Stomach (tissue), 9 donors: ENCODE measurements around the gene STK24. TPM values are rescaled to one million over a fixed set of nuclear protein-coding genes. Genes with fewer than 3 reads are reported as not detected.

Experiments
- DNase-seq, 2 donors: peaks; one replicate each; pipeline versions ENCODE4 v3.0.0 to v3.0.0-alpha.2; 2013 to 2019
- H3K27ac ChIP-seq, 5 donors: fragments of 200-600 bp in 4 of 5; sonication (generic) in 4 of 5; one replicate each; pipeline ENCODE4 v1.5.1; 2013 to 2019; ENCODE audit warnings: mild to moderate bottlenecking in 1 of 5, moderate library complexity in 1 of 5
- H3K27me3 ChIP-seq, 3 donors: fragments of 200-600 bp; sonication (generic); one replicate each; pipeline ENCODE4 v1.5.1; 2017 to 2019; ENCODE audit warnings: mixed run types in 1 of 3
- H3K36me3 ChIP-seq, 4 donors: fragments of 200-600 bp; sonication (generic); 1 replicate in 3 of 4; 2 replicates in 1 of 4; pipeline ENCODE4 v1.5.1; 2016 to 2019
- H3K4me1 ChIP-seq, 4 donors: fragments of 200-600 bp; sonication (generic); one replicate each; pipeline ENCODE4 v1.5.1; 2016 to 2019
- H3K4me3 ChIP-seq, 4 donors: fragments of 200-600 bp; sonication (generic) in 3 of 4; one replicate each; pipeline ENCODE4 v1.5.1; 2016 to 2019; ENCODE audit warnings: mild to moderate bottlenecking in 1 of 4
- H3K9me3 ChIP-seq, 4 donors: fragments of 200-600 bp; sonication (generic); one replicate each; pipeline ENCODE4 v1.5.1; 2016 to 2019
- EP300 ChIP-seq: sonication (generic); formaldehyde crosslinking; IDR thresholded peaks from one replicate; pipeline ENCODE4 v1.6.1; 2017; ENCODE audit warnings: antibody characterized with exemption
- POLR2A ChIP-seq, 4 donors: fragments of 450-650 bp; IDR thresholded peaks; one replicate each; pipeline ENCODE4 v1.6.1; 2016; ENCODE audit warnings: antibody characterized with exemption in 4 of 4, control low read depth in 2 of 4, mild to moderate bottlenecking in 1 of 4, moderate library complexity in 1 of 4
- POLR2AphosphoS5 ChIP-seq, 3 donors: sonication (generic); formaldehyde crosslinking; IDR thresholded peaks; one replicate each; pipeline ENCODE4 v1.6.1; 2016; ENCODE audit warnings: antibody characterized with exemption in 3 of 3
- WGBS, 5 donors: extraction: QIAGEN DNeasy Blood & Tissue Kit in 3 of 5; methylation state at CpG; one replicate each; pipeline versions ENCODE4 v1.1.5 to v1.1.7; 2013 to 2018; 5-methylcytosine and 5-hydroxymethylcytosine counted together
- intact Hi-C: fragments of 100-400 bp; cut with DNase I; formaldehyde crosslinking; loops from one replicate; pipeline ENCODE4 v1.15.1; 2023; ENCODE audit warnings: low total_unique reads
- polyA plus RNA-seq, 3 donors: library from polyadenylated mRNA; stranded (reverse); fragments of 200-250 nt; gene quantifications; one replicate each; pipeline ENCODE4 v1.2.3, GENCODE V29; 2013
- total RNA-seq, 5 donors: library from RNA; depleted of rRNA; stranded (reverse); fragments of >200 nt; gene quantifications; one replicate each; pipeline versions ENCODE4 v1.1.0 to v1.2.3, GENCODE V29; 2014 to 2016
- TF ChIP-seq, protein P1 (sequence below), 7 experiments: fragments of 450-650 bp in 4 of 7; fragments of 200-600 bp in 3 of 7; sonication (generic) in 3 of 7; IDR thresholded peaks; one replicate each; pipeline ENCODE4 v1.5.1; 2016 to 2019; ENCODE audit warnings: antibody characterized with exemption in 7 of 7, control low read depth in 2 of 7, mild to moderate bottlenecking in 1 of 7
- donor health status: healthy with polysubstance abuse.
- donor health status: Bipolar disorder and iron deficiency.
- donor health status: healthy.

STK24 gene
- total and polyA plus RNA-seq, 8 donors, result 33.0 to 139 (median 59.5) TPM

DNA sequence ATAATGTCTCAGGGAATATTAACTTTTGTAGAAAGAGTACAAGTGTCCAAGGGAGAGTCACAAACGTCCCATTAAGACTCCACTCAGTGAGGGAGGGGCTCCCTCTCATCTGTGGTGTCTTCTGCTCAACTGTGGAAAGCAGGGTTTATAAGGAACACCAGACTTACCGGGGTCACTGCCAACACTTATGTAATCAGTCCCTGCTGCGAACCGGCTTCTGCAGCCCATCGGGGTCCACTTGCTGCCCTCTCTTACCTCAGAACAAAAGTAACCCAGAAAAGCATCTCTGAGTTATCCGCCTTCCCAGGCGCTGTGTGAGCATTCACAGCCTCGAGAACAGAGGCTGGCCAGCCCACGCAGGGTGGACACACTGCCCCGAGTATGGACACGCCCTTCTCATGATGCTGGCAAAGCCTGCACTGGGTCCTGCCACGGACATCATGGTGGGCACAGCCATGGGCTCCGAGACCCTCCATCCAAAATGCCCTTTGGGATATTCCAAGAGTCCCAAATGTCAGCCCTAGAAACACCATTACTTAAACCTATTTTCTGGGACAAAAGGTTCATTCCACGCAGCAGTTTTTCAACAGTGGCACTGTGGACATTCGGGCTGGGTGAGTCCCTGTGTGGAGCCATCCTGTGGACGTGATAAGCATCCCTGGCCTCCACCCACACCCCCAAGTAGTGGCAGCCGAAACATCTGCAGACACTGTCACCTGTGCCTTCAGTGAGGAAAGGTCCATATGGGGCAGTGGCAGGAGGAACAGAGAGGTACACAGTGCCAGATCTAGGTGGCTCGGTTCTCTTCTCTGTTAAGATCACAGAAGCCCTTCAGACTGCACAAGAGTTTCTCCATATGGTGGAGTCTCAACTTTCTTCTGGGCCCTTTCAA is 63.9 kb downstream of the STK24 start:
- Histone ChIP-seq H3K27ac (no peak overlapping the region), H3K9me3 (no peaks in the 10 kb centered on the region)
- 75 to 90% (median 86%) methylated on average over 18 of the region's 18 CpGs for WGBS, 5 donors

DNA sequence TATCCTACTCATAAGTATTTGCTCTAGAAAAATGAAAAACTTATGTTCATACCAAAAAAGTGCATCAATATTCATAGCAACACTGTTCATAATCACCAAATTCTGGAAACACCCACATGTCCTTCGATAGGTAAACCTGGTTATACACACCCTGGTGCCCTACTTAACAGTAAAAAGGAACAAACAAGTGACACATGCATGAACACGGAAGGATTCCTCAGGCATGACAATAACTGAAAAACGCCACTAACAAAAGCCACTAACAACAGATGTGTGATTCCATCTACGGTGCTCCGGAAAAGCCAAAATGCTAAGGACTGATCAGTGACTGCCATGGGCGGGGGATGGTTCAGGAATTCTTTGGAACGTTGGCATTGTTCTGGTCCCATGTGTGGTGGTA is 65.5 kb downstream of the STK24 start:
- no peak overlapping the region for H3K4me3 ChIP-seq
- intact Hi-C loops, result no loop called here
- peaks cover 0 to 12% (median 5%) of the 10 kb centered on the region in 4 donors for H3K36me3 ChIP-seq
- 85 to 93% (median 92%) methylated on average over 7 of the region's 7 CpGs for WGBS, 5 donors
- no peak for DNase-seq
- TF ChIP-seq POLR2AphosphoS5 (IDR thresholded peaks at IDR 0.05) (no peak), POLR2A (IDR thresholded peaks at IDR 0.05) (no peak), EP300 (no peak)
- TF ChIP-seq, protein P1, sequence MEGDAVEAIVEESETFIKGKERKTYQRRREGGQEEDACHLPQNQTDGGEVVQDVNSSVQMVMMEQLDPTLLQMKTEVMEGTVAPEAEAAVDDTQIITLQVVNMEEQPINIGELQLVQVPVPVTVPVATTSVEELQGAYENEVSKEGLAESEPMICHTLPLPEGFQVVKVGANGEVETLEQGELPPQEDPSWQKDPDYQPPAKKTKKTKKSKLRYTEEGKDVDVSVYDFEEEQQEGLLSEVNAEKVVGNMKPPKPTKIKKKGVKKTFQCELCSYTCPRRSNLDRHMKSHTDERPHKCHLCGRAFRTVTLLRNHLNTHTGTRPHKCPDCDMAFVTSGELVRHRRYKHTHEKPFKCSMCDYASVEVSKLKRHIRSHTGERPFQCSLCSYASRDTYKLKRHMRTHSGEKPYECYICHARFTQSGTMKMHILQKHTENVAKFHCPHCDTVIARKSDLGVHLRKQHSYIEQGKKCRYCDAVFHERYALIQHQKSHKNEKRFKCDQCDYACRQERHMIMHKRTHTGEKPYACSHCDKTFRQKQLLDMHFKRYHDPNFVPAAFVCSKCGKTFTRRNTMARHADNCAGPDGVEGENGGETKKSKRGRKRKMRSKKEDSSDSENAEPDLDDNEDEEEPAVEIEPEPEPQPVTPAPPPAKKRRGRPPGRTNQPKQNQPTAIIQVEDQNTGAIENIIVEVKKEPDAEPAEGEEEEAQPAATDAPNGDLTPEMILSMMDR (IDR thresholded peaks at IDR 0.05), result no peak
- no peaks in the 10 kb centered on the region for H3K9me3 ChIP-seq
- no peak overlapping the region for H3K27ac ChIP-seq
- H3K4me1 ChIP-seq, result peaks cover 37 to 74% (median 51%) of the 10 kb centered on the region in 4 donors
- no peaks in the 10 kb centered on the region for H3K27me3 ChIP-seq

More for the DNA sequence above, 63.9 kb downstream of the STK24 start:
- no peaks in the 10 kb centered on the region for H3K27me3 ChIP-seq
- no peak for DNase-seq
- intact Hi-C loops, result no loop called here
- H3K36me3 ChIP-seq, result peaks cover 0 to 23% (median 9%) of the 10 kb centered on the region in 4 donors
- H3K4me1 ChIP-seq, result peaks cover 21 to 71% (median 42%) of the 10 kb centered on the region in 4 donors
- no peak for TF ChIP-seq EP300
- no peak for TF ChIP-seq POLR2AphosphoS5 (IDR thresholded peaks at IDR 0.05)
- TF ChIP-seq, protein P1 (IDR thresholded peaks at IDR 0.05), result no peak
- no peak for TF ChIP-seq POLR2A (IDR thresholded peaks at IDR 0.05)
- no peak overlapping the region for H3K4me3 ChIP-seq

DNA sequence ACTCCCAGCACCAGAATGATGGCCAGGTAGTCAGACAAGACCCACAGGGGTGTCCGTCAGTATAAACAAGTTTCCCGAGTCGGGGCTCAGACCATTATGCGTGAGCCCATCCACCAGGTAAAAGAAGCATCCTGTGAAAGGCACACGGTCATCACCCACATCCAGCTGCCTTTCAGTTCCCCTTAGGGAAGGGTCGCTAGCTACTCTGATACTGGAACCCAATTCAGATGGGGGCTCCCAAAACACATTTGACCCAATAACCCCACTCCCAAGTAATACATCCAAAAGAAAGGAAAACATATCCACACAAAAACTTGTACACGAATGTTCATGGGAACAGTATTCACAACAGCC is 66.8 kb downstream of the STK24 start:
- Histone ChIP-seq H3K9me3 (no peaks in the 10 kb centered on the region), H3K27ac (peak overlapping the region; percentile 5 to 80 (median 69)), H3K4me3 (no peak overlapping the region), H3K27me3 (no peaks in the 10 kb centered on the region), H3K4me1 (peaks cover 48 to 75% (median 58%) of the 10 kb centered on the region in 4 donors), H3K36me3 (peaks cover 0 to 11% (median 4%) of the 10 kb centered on the region in 4 donors)
- 95 to 98% (median 96%) methylated on average over 7 of the region's 7 CpGs for WGBS, 5 donors
- intact Hi-C loops, result no loop called here
- TF ChIP-seq POLR2AphosphoS5 (IDR thresholded peaks at IDR 0.05) (no peak), EP300 (no peak)
- no peak for DNase-seq

DNA sequence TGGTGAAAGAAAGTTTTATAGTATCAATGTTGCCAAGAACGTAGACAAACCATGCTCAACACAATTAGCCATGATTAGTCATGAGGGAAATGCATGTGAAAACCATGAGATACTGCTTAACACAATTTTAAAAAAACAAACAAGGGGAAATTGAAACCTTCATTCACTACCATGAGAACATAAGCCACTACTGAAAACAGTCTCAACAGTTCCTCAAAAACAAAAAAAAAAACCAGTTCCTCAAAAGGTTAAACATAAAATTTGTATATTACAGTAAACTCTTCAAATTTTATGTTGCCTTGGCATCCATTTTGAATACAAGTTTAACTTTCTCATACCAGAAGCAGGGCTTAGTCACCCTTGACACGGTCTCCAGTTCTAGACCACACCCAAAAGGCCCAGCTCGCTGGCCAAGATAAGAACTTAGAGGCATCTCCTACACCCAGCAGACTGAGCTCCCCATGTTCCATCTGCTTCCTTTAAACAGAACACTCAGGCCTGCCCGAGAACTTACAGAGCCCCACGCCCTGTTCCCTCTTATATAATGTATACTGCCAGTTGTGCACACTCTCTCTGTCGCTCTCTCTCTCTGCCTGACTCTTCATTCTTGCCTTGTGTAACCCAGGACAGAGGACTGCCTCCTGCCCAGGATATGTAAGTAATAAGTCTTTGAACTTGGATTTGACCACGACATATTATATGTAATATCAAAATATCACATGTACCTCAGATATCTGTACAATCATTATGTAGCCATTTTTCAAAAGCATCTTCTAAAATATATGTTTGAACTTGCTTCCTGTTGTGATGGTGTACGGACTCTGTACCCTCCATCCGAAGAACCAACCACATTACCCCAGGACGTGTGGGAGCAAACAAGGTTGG is 67.4 kb downstream of the STK24 start:
- H3K4me1 ChIP-seq, result peaks cover 55 to 81% (median 61%) of the 10 kb centered on the region in 4 donors

DNA sequence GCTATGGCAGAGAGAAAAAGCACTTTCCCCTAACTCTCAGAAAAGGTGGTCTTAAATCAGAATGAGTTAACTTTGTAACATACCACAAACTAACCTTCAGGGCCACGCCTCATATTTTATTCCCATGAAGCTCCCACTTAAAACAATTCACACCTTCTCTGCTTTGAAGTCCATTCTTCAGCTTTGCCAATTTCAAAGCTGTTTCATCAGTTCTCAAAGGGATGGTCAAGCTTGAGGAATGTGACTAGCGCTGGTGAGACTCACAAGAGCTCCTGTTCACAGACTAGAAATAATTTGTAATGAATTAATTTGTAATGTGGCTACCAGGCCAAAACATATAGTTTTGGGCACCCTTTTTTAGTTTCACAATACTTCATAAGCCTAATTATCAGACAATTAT is 68.2 kb downstream of the STK24 start:
- Histone ChIP-seq H3K36me3 (peaks cover 0 to 13% (median 5%) of the 10 kb centered on the region in 4 donors), H3K27me3 (no peaks in the 10 kb centered on the region), H3K4me3 (no peak overlapping the region), H3K9me3 (no peaks in the 10 kb centered on the region), H3K4me1 (peaks cover 63 to 82% (median 69%) of the 10 kb centered on the region in 4 donors), H3K27ac (peak overlapping the region in 4 of 5 donors; percentile 8 to 80 (median 70))
- no peak for DNase-seq
- TF ChIP-seq, protein P1 (IDR thresholded peaks at IDR 0.05), result no peak
- TF ChIP-seq POLR2AphosphoS5 (IDR thresholded peaks at IDR 0.05), result no peak
- no peak for TF ChIP-seq POLR2A (IDR thresholded peaks at IDR 0.05)
- no peak for TF ChIP-seq EP300
- intact Hi-C loops, result no loop called here
- 70 to 97% (median 93%) methylated on average over 2 of the region's 2 CpGs for WGBS, 5 donors

More for the DNA sequence above, 67.4 kb downstream of the STK24 start:
- Histone ChIP-seq H3K36me3 (peaks cover 0 to 12% (median 5%) of the 10 kb centered on the region in 4 donors), H3K27ac (peak overlapping the region; percentile 8 to 80 (median 69)), H3K27me3 (no peaks in the 10 kb centered on the region), H3K9me3 (no peaks in the 10 kb centered on the region), H3K4me3 (no peak overlapping the region)
- DNase-seq, result peak; percentile 66 to 79
- no peak for TF ChIP-seq EP300
- peak in 2 of 3 donors; percentile 40 to 56 for TF ChIP-seq POLR2AphosphoS5 (IDR thresholded peaks at IDR 0.05)
- intact Hi-C loops, result no loop called here
- 48 to 62% (median 57%) methylated on average over 10 of the region's 10 CpGs for WGBS, 5 donors
